Activated naive CD4-positive, alpha-beta T cell treated with anti-CD3 and anti-CD28 coated beads for 36 hours (primary cell): ENCODE measurements around the gene GAD1. TPM values are rescaled to one million over a fixed set of nuclear protein-coding genes. Genes with fewer than 3 reads are reported as not detected.
A peak's percentile ranks its signal among the peaks of the same experiment; 100 is the strongest.

Experiments used
- CTCF ChIA-PET: fragments of 350-600 bp; sonication (Branson Sonifier 250); formaldehyde crosslinking; loops from one replicate; lab custom pipeline; 2021; ENCODE audit warnings: antibody characterized with exemption; lab: Charles Lee
- DNase-seq: peaks from one replicate; pipeline ENCODE4 v3.0.0-alpha.2; 2020
- H3K27ac Mint-ChIP-seq: one replicate; pipeline ENCODE4 v1.8.0; 2021; ENCODE audit warnings: mild to moderate bottlenecking, mixed read lengths
- H3K27me3 Mint-ChIP-seq: one replicate; pipeline ENCODE4 v1.8.0; 2021; ENCODE audit warnings: low read depth, mixed read lengths
- H3K36me3 Mint-ChIP-seq: one replicate; pipeline ENCODE4 v1.8.0; 2021; ENCODE audit warnings: low read depth, mixed read lengths
- H3K4me1 Mint-ChIP-seq: one replicate; pipeline ENCODE4 v1.8.0; 2021; ENCODE audit warnings: low read depth, mixed read lengths
- H3K4me3 Mint-ChIP-seq: one replicate; pipeline ENCODE4 v1.8.0; 2021; ENCODE audit warnings: mild to moderate bottlenecking, moderate library complexity, mixed read lengths
- H3K9me3 Mint-ChIP-seq: one replicate; pipeline ENCODE4 v1.8.0; 2021; ENCODE audit warnings: mixed read lengths
- intact Hi-C: fragments of 100-400 bp; cut with micrococcal nuclease; formaldehyde crosslinking; loops from one replicate; pipeline ENCODE4 v1.15.1; 2023
- total RNA-seq, 2 experiments: library from RNA; stranded (reverse); gene quantifications; one replicate each; pipeline ENCODE4 v1.2.3, GENCODE V29; 2021

GAD1 gene
- total RNA-seq, 2 experiments from 2014 or later, result 0.86 TPM

DNA sequence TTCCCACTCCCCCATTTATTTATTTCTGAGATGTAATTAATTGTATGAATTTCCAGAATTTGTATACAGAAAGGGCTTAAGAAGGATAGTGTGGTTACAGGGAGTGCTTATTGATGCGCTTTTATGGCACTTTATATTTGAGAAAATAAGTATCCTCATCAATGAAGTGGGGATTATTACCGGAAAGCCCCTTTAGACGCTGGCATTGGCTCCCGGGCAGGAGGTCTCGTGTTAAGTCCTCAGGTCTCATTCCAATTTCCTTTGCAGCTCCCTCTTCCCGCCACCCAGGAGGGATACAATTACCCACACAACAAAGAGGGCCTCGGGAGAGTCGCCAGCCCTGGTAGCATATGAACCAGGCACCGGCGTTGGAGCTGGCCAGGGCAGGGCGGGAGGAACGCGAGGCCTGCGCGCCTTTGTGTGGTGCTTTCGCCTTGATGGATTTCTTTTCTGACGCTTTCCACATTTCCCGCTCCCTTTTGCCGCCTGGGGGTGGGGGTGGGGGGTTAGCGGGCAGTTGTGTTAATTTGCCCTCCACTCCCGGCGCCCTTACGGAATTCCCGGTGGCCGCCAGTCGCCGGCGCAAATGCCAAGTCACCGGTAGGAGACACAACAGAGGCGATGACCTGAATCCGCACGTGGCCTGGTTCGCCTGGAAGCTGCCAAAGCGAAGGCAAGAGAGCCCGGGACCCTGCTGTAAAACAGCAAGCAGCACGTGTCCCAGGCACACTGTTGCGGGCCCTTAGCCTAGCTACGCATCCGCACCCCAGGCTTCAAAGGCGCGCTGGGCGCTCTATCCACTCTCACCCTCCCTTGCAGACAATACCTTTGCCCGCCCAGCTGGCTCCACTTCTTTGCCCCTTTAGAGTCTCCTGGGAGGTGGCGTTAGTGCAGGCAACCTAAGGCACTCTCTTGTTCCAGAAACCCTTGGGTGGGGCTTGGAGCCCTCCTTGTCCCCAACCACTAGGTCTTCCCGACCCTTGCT is 3.3 kb downstream of the GAD1 start:
- peak; percentile 26 for DNase-seq
- intact Hi-C loops, result loop anchor here (2.0 to 5.0 kb wide), 3 partner anchors 23 to 1277 kb away; partner anchors contain the start of gene GORASP2
- no peaks in the 10 kb centered on the region for H3K36me3 Mint-ChIP-seq
- H3K4me3 Mint-ChIP-seq, result peak overlapping the region; percentile 57
- no peak overlapping the region for H3K27ac Mint-ChIP-seq
- peaks cover 81% of the 10 kb centered on the region for H3K27me3 Mint-ChIP-seq
- no peaks in the 10 kb centered on the region for H3K9me3 Mint-ChIP-seq
- CTCF ChIA-PET, result interaction anchor here (0.6 to 3.0 kb wide), 10 partner anchors 7 to 495 kb away, joined by 3 to 16 read pairs (median 3); no protein-coding TSS in a partner anchor
- peaks cover 53% of the 10 kb centered on the region for H3K4me1 Mint-ChIP-seq

DNA sequence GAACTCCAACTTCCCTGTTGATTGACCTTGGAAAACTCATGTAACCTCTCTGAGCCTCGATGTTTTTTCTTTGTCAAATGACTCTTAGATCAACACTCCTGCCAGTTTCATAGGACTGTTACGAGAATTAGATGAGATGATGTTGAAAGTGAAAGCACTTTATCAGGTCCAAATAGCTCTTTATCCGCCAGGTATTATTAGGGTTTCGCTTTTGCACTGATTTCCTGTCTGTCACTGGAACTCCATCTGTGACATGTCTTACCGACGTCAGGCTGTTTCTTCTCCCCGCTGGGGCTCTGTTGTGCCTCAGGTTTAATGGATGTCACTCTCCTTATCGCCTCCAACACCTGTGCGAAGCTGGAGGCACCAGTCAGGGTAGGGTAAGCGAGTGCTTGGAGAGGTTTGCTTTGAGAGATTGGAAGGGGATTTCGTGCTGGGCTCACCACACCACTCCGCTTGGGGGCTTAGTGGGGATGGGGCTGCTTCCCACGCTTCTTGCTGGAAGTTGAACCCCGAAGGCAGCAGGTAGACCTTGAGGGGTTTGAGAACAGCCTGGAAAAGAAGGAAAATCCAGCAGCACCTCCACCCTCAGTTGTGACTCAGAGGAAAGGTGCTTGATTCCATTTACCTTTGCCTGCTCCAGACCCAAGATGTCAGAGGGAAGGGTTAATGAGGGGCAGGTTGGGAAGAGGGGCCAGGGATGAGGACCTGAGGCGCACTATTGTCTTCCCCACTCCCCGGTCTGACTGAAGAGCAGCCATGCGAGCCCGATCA is 4.3 kb downstream of the GAD1 start:
- CTCF ChIA-PET, result interaction anchor here (0.8 to 3.1 kb wide), 6 partner anchors 8 to 460 kb away, joined by 3 to 16 read pairs (median 4); no protein-coding TSS in a partner anchor
- Mint-ChIP-seq H3K27ac (no peak overlapping the region), H3K4me1 (peaks cover 49% of the 10 kb centered on the region), H3K4me3 (peak overlapping the region; percentile 57), H3K27me3 (peaks cover 81% of the 10 kb centered on the region), H3K36me3 (no peaks in the 10 kb centered on the region), H3K9me3 (no peaks in the 10 kb centered on the region)
- peak; percentile 30 for DNase-seq
- intact Hi-C loops, result loop anchor here (2.0 to 5.0 kb wide), 3 partner anchors 22 to 1276 kb away; partner anchors contain the start of gene GORASP2

DNA sequence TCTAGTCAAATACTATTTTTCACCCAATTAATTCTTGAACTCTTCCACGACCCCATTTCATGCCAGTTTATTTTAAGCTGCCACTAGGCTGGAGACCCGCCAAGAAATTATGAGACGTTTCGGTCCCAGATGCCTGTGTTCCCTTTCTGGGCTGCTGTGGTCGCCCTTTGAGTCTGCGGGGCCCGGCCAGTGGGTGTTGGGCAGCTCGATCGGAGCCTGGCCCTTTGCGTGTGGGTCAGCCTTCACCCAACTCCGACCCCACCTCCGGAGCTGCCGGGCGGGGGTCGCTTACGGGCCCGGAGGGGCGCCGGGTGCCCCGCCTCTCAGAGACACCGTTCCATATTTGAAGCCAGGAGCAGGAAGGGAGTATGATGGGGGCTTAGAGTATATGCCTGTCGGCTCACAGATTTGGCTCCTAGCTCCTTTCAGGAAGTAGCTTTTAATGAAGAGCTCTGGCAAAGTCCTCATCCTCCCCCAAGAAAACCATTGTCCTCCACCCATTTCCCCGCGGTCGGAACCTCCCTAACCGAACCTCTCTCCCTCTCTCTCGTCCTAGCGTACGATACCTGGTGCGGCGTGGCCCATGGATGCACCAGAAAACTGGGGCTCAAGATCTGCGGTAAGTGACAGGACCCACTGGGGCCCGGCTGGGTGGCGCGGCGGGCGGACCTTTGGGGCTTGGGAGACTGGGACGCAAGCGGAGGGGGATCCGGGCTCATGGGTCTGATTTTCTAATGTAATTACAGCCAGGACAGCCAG is 5.0 kb downstream of the GAD1 start:
- DNase-seq, result no peak
- Mint-ChIP-seq H3K4me1 (peaks cover 46% of the 10 kb centered on the region), H3K9me3 (no peaks in the 10 kb centered on the region), H3K27ac (no peak overlapping the region), H3K27me3 (peaks cover 80% of the 10 kb centered on the region), H3K4me3 (peak overlapping the region; percentile 11), H3K36me3 (no peaks in the 10 kb centered on the region)
- intact Hi-C loops, result loop anchor here (2.0 to 5.0 kb wide), 5 partner anchors 21 to 1276 kb away; partner anchors contain the start of genes ERICH2 and GORASP2
- CTCF ChIA-PET, result interaction anchor here (1.0 to 3.1 kb wide), 9 partner anchors 8 to 477 kb away, joined by 3 to 16 read pairs (median 4); no protein-coding TSS in a partner anchor

DNA sequence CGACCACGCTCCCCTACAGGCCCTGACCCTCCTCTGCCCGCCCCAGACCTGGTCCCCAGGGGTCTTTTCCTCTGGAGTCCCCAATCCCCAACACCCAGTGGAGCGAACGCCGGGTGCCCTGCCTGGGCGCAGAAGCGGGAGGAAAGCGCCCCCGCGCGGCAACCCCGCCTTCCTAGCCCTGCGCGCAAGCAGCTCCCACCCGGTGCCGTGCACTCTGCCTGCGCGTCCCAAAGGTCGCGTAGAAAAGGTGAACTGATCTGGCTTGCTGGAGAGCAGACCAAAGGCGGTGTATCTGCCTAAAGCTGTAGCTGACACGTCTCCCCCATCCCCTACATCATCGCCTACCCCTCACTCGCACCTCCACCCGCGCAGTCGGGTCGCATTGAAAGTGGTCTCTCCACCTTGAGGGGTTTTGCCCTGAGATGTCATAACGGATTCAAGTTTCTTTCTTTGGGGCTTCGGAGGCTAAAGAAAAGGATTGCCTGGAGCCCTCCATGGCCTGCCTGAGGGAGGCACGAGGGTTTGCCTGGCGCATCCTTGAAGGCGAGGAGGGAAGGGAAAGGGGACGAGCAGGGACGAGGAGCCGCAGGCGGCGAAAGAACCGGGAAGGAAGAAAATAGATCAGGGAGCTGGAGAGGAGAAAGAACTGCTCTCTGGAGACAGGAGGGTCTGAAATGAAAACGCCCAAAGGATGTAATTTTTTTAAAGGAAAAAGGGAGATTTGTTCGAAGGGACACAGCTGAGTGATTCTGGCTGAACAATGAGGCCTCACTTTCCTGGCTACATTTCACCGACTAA is 5.8 kb downstream of the GAD1 start:
- CTCF ChIA-PET, result interaction anchor here (0.5 to 3.1 kb wide), 9 partner anchors 9 to 478 kb away, joined by 3 to 16 read pairs (median 3); no protein-coding TSS in a partner anchor
- Mint-ChIP-seq H3K4me3 (peak overlapping the region; percentile 27), H3K27me3 (peaks cover 79% of the 10 kb centered on the region), H3K4me1 (peaks cover 41% of the 10 kb centered on the region), H3K27ac (no peak overlapping the region), H3K9me3 (no peaks in the 10 kb centered on the region), H3K36me3 (no peaks in the 10 kb centered on the region)
- DNase-seq, result peak; percentile 62
- intact Hi-C loops, result loop anchor here (1.0 to 5.0 kb wide), 5 partner anchors 7 to 1275 kb away; partner anchors contain the start of genes ERICH2 and GORASP2

DNA sequence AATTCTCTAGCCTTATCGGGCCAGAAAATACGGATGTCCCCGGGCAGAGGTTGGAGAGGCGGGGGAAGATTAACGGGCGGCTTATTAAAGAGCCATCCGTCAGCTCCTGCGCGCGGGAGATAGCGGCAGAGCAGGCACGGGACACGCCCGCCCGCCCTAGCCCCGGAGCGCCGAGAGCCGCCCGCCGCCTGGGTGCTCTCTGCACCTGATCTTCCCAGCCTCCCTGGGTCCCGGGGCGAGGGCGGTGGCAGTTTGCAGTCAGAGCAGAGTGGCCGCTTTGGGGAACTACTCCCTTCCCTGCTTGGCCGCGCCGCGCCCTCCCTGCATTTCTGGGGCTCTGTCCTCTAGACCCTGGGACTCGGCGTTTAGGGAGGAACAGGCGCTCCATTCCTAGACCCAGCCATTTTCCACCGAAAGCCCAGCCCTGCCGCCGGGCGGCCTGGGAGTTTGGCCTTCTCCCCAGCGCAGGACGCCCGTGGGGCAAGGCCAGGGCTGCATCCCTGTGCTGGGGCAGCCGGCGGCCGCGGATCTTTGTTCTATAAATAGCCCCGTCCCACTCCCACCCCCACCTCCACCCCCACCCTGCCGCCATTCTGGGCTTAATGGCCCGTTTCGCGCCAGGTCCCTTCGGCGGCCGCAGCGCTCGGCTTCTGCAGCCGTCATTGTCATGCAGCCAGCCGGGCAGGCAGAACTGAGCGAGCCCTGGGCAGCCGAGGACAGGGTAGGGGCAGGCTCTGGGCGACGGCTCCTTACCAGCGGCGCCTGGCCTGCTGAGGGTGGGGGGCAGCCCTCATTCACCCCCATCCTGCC is 6.6 kb downstream of the GAD1 start:
- Mint-ChIP-seq H3K36me3 (no peaks in the 10 kb centered on the region), H3K27me3 (peaks cover 74% of the 10 kb centered on the region), H3K4me1 (peaks cover 38% of the 10 kb centered on the region), H3K9me3 (no peaks in the 10 kb centered on the region), H3K27ac (no peak overlapping the region), H3K4me3 (peak overlapping the region; percentile 20)
- intact Hi-C loops, result loop anchor here (1.0 to 5.0 kb wide), 5 partner anchors 8 to 1274 kb away; partner anchors contain the start of genes ERICH2 and GORASP2
- no peak for DNase-seq
- CTCF ChIA-PET, result interaction anchor here (1.1 to 3.1 kb wide), 7 partner anchors 10 to 478 kb away, joined by 3 to 16 read pairs (median 4); partner anchors contain the start of gene SP5

DNA sequence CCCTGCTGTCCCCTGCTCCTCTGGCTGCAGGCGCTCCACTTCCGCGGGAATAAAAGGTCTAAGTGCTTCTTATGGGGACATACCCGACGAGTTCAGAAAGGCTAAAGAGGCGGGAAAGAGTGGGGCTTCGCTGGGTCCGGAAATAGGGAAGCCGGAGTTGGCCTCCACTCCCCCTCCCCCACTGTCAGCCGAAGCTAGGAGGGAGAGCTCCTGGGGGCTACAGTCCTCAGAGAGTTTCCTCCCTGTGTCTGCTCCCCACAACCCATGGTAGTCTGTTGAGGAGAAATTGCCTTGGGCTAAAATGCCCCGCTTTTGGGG is 7.2 kb downstream of the GAD1 start:
- peak overlapping the region; percentile 9 for H3K4me3 Mint-ChIP-seq
- CTCF ChIA-PET, result interaction anchor here (1.1 to 3.1 kb wide), 2 partner anchors 49 to 109 kb away, joined by 3 to 11 read pairs; partner anchors contain the start of gene SP5
- intact Hi-C loops, result loop anchor here (1.0 to 5.0 kb wide), 5 partner anchors 9 to 1273 kb away; partner anchors contain the start of genes ERICH2 and GORASP2

DNA sequence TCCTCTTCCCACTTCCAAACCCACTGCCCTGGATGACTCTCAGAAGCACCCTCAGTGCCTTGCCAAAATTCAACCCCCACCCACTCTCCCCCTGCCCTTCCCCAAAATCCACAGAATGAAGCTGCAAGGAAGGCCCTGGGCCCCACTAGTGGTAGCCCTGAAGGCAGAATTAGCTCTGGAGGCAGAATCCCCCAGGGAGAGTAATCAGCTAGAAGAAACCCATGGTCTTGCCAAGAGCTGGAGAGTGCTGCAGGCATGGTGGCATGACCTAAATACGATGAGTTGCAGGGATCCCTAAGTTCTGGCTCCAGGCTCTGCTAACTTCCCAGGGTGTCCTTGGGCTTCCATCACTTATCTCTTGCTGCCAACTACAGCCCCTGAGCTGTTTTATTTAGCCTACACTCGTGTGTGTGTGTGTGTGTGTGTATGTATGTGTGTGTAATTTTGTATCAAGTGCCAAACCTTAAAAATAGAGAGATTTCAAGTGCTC is 7.9 kb downstream of the GAD1 start:
- CTCF ChIA-PET, result interaction anchor here (0.9 to 3.1 kb wide), 6 partner anchors 8 to 110 kb away, joined by 3 to 11 read pairs (median 4); partner anchors contain the start of genes GAD1 and SP5
- H3K4me1 Mint-ChIP-seq, result peaks cover 32% of the 10 kb centered on the region
- no peak for DNase-seq
- intact Hi-C loops, result loop anchor here (5.0 kb wide), 2 partner anchors 103 to 1273 kb away; partner anchors contain the start of gene GORASP2
- H3K27me3 Mint-ChIP-seq, result peaks cover 74% of the 10 kb centered on the region
- H3K9me3 Mint-ChIP-seq, result no peaks in the 10 kb centered on the region
- H3K27ac Mint-ChIP-seq, result no peak overlapping the region
- H3K4me3 Mint-ChIP-seq, result no peak overlapping the region
- H3K36me3 Mint-ChIP-seq, result no peaks in the 10 kb centered on the region

More for the DNA sequence above, 7.2 kb downstream of the GAD1 start:
- Mint-ChIP-seq H3K36me3 (no peaks in the 10 kb centered on the region), H3K27ac (no peak overlapping the region), H3K27me3 (peaks cover 74% of the 10 kb centered on the region), H3K4me1 (peaks cover 33% of the 10 kb centered on the region), H3K9me3 (no peaks in the 10 kb centered on the region)
- DNase-seq, result no peak

DNA sequence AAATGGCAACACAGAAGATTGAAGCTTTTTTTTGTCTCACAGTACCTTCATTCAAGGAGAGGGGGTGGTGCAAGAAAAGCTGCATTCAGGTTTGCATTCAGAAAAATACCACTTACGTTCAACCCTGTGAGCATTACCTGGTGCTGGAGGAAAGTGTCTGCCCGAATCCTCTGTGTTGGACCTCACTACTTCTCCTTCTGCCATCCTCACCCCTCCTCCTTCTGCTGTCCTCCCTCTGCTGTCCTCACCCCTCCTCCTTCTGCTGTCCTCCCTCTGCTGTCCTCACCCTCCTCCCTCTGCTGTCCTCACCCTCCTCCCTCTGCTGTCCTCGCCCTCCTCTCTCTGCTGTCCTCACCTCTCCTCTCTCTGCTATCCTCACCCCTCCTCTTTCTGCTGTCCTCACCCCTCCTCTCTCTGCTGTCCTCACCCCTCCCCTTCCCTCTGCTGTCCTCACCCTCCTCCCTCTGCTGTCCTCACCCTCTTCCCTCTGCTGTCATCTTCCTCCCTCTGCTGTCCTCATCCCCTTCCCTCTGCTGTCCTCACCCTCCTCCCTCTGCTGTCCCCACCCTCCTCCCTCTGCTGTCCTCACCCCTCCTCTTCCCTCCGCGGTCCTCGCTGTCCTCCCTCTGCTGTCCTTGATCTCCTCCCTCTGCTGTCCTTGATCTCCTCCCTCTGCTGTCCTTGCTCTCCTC is 11.3 kb downstream of the GAD1 start:
- no peaks in the 10 kb centered on the region for H3K36me3 Mint-ChIP-seq
- no peaks in the 10 kb centered on the region for H3K9me3 Mint-ChIP-seq
- CTCF ChIA-PET, result interaction anchor here (1.2 kb wide), 1 partner anchor 14 kb away, joined by 3 read pairs; no protein-coding TSS in a partner anchor

DNA sequence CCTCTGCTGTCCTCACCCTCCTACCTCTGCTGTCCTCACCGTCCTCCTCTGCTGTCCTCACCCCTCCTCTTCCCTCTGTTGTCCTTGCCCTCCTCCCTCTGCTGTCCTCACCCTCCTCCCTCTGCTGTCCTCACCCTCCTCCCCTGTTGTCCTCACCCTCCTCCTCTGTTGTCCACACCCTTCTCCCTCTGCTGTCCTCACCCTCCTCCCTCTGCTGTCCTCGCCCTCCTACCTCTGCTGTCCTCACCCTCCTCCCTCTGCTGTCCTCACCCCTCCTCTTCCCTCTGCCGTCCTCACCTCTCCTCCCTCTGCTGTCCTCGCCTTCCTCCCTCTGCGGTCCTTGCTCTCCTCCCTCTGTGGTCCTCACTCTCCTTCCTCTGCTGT is 11.8 kb downstream of the GAD1 start:
- intact Hi-C loops, result no loop called here
- no peak overlapping the region for H3K4me3 Mint-ChIP-seq
- H3K27me3 Mint-ChIP-seq, result peaks cover 51% of the 10 kb centered on the region
- H3K9me3 Mint-ChIP-seq, result no peaks in the 10 kb centered on the region
- H3K36me3 Mint-ChIP-seq, result no peaks in the 10 kb centered on the region
- DNase-seq, result no peak
- H3K27ac Mint-ChIP-seq, result no peak overlapping the region
- CTCF ChIA-PET, result no interaction called here
- peaks cover 5% of the 10 kb centered on the region for H3K4me1 Mint-ChIP-seq

More for the DNA sequence above, 11.3 kb downstream of the GAD1 start:
- no peak for DNase-seq
- no peak overlapping the region for H3K27ac Mint-ChIP-seq
- peaks cover 5% of the 10 kb centered on the region for H3K4me1 Mint-ChIP-seq
- intact Hi-C loops, result no loop called here
- H3K4me3 Mint-ChIP-seq, result no peak overlapping the region
- H3K27me3 Mint-ChIP-seq, result peaks cover 51% of the 10 kb centered on the region
